ENCODE data around the gene ARG2. TPM values are rescaled to one million over a fixed set of nuclear protein-coding genes. Genes with fewer than 3 reads are reported as not detected.

The ARG2 gene
- total RNA-seq, 1 experiment from 2014 or later: 17.6 TPM

GRCh38 chr14:67581643-67582042, 38.1 kb upstream of the ARG2 start:
- no peaks in the 10 kb centered on the region for H3K36me3 Mint-ChIP-seq (ENCODE audit: insufficient read depth, unreplicated experiment)
- BruUV-seq (replicated peaks): no TSS peak
- H3K4me1 Mint-ChIP-seq (ENCODE audit: insufficient read depth, unreplicated experiment): no peaks in the 10 kb centered on the region
- DNase-seq (ENCODE audit: unreplicated experiment): no peak
- no peak overlapping the region for H3K27ac Mint-ChIP-seq (ENCODE audit: low read depth, unreplicated experiment)
- H3K4me3 Mint-ChIP-seq (ENCODE audit: unreplicated experiment): no peak overlapping the region
- H3K27me3 Mint-ChIP-seq (ENCODE audit: insufficient read depth, unreplicated experiment): no peaks in the 10 kb centered on the region
- no peak for TF ChIP-seq CTCF (IDR thresholded peaks at IDR 0.05; ENCODE audit: unreplicated experiment)
- no peaks in the 10 kb centered on the region for H3K9me3 Mint-ChIP-seq (ENCODE audit: unreplicated experiment)
- ChIA-PET POLR2A (interaction anchor here (1.4 kb wide), 1 partner anchor 17 kb away, joined by 3 read pairs; no protein-coding TSS in a partner anchor), CTCF (interaction anchor here (0.6 to 10.6 kb wide), 13 partner anchors 9 to 1240 kb away, joined by 3 to 132 read pairs (median 5); partner anchors contain the start of genes PIGH and RDH12)
- intact Hi-C loops (cut with micrococcal nuclease): no loop called here

GRCh38 chr14:67582061-67582460, 37.7 kb upstream of the ARG2 start:
- H3K9me3 Mint-ChIP-seq (ENCODE audit: unreplicated experiment): no peaks in the 10 kb centered on the region
- H3K27ac Mint-ChIP-seq (ENCODE audit: low read depth, unreplicated experiment): no peak overlapping the region
- H3K36me3 Mint-ChIP-seq (ENCODE audit: insufficient read depth, unreplicated experiment): peaks cover under 1% of the 10 kb centered on the region
- TF ChIP-seq CTCF (IDR thresholded peaks at IDR 0.05; ENCODE audit: unreplicated experiment): no peak
- H3K4me1 Mint-ChIP-seq (ENCODE audit: insufficient read depth, unreplicated experiment): no peaks in the 10 kb centered on the region
- no peaks in the 10 kb centered on the region for H3K27me3 Mint-ChIP-seq (ENCODE audit: insufficient read depth, unreplicated experiment)
- ChIA-PET POLR2A (no interaction called here), CTCF (interaction anchor here (0.6 to 10.6 kb wide), 9 partner anchors 9 to 156 kb away, joined by 3 to 132 read pairs (median 12); partner anchors contain the start of gene RDH12)
- H3K4me3 Mint-ChIP-seq (ENCODE audit: unreplicated experiment): no peak overlapping the region
- BruUV-seq (replicated peaks): no TSS peak
- intact Hi-C loops (cut with micrococcal nuclease): no loop called here
- DNase-seq (ENCODE audit: unreplicated experiment): no peak

GRCh38 chr14:67583711-67584644, 35.7 kb upstream of the ARG2 start:
- CTCF ChIA-PET: interaction anchor here (0.6 to 10.6 kb wide), 47 partner anchors 10 to 1584 kb away, joined by 3 to 132 read pairs (median 4); partner anchors contain the start of genes ARG2, PIGH, PLEK2 and RDH12
- no peaks in the 10 kb centered on the region for H3K9me3 Mint-ChIP-seq (ENCODE audit: unreplicated experiment)
- BruUV-seq (replicated peaks): no TSS peak

More at GRCh38 chr14:67583711-67584644, 35.7 kb upstream of the ARG2 start:
- Mint-ChIP-seq H3K4me3 (ENCODE audit: unreplicated experiment) (no peak overlapping the region), H3K4me1 (ENCODE audit: insufficient read depth, unreplicated experiment) (no peaks in the 10 kb centered on the region), H3K36me3 (ENCODE audit: insufficient read depth, unreplicated experiment) (peaks cover 20% of the 10 kb centered on the region), H3K27me3 (ENCODE audit: insufficient read depth, unreplicated experiment) (no peaks in the 10 kb centered on the region), H3K27ac (ENCODE audit: low read depth, unreplicated experiment) (no peak overlapping the region)
- POLR2A ChIA-PET: interaction anchor here (0.6 to 2.7 kb wide), 6 partner anchors 15 to 112 kb away, joined by 3 to 13 read pairs (median 6); partner anchors contain the start of genes PIGH and RDH11
- TF ChIP-seq CTCF (IDR thresholded peaks at IDR 0.05; ENCODE audit: unreplicated experiment): peak; percentile 65
- peak; percentile 66 for DNase-seq (ENCODE audit: unreplicated experiment)
- intact Hi-C loops (cut with micrococcal nuclease): loop anchor here (1.0 kb wide), 3 partner anchors 35 to 120 kb away; partner anchors contain the start of gene ARG2

All from MCF 10A (cell line).